Neuron (in vitro differentiated cells): ENCODE data around the gene CHMP4A.
A peak's percentile ranks its signal among the peaks of the same experiment; 100 is the strongest.
"Not testable (repeated sequence)": the region's sequence is repeated elsewhere in the genome, so short reads cannot be mapped to it uniquely, and the experiment has no call there.

Experiments
- H2AFZ ChIP-seq: one replicate; pipeline ENCODE4 v1.6.1; 2013; ENCODE audit warnings: low read depth, mild to moderate bottlenecking, inconsistent platforms, low read length, moderate library complexity
- H3K27me3 ChIP-seq: one replicate; pipeline ENCODE4 v1.6.1; 2013; ENCODE audit warnings: low read length; ENCODE audit not compliant: insufficient read depth
- H3K36me3 ChIP-seq: one replicate; pipeline ENCODE4 v1.6.1; 2013; ENCODE audit warnings: low read length; ENCODE audit not compliant: insufficient read depth
- H3K4me1 ChIP-seq: one replicate; pipeline ENCODE4 v1.6.1; 2013; ENCODE audit warnings: low read length; ENCODE audit not compliant: insufficient read depth
- H3K4me3 ChIP-seq: 2 replicates; pipeline ENCODE4 v1.5.1; 2013; ENCODE audit warnings: mild to moderate bottlenecking, low read length, moderate library complexity
- H3K9me3 ChIP-seq: one replicate; pipeline ENCODE4 v1.6.1; 2013; ENCODE audit warnings: low read length

CHMP4A gene

DNA sequence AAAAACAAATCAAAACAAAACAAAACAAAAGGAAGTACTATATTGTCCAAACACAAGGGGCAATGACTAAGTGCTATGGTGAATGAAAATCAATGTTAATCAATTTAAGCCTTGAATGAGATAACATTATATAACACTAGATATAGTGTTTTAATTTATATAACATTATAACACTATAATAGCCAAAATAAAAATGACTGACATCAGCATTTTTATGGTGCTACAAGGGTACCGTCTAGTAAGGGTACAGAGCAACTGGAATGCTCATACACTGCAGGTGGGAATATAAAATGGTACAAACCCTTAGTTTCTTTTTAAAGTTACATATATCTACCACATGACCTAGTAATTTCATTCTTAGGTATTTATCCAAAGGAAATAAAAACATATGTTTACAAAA is 13.2 kb upstream of the CHMP4A start:
- Histone ChIP-seq H3K27me3 (no peaks in the 10 kb centered on the region), H2AFZ (no peak overlapping the region), H3K9me3 (no peaks in the 10 kb centered on the region), H3K36me3 (peaks cover 10% of the 10 kb centered on the region), H3K4me1 (peaks cover 7% of the 10 kb centered on the region), H3K4me3 (no peak overlapping the region)

DNA sequence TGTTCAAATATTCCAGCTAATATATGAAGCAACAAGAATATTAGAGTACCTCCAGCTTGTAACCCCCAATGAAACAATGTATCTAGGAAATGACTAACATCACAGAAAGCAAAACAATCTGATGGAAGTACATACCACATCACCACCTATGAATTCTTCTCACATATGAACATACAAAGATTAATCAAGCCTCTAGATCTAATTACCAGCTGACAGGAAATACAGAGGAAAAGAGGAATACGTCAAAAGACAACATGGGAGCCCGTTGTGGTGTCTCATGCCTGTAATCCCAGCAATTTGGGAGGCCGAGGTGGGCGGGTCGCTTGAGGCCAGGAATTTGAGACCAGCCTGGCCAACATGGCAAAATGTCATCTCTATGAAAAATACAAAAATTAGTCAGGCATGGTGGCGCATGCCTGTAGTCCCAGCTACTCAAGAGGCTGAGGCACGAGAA is 11.4 kb upstream of the CHMP4A start:
- Histone ChIP-seq H3K27me3 (no peaks in the 10 kb centered on the region), H3K4me1 (no peaks in the 10 kb centered on the region), H3K4me3 (no peak overlapping the region), H2AFZ (no peak overlapping the region), H3K9me3 (no peaks in the 10 kb centered on the region), H3K36me3 (peaks cover 10% of the 10 kb centered on the region)

DNA sequence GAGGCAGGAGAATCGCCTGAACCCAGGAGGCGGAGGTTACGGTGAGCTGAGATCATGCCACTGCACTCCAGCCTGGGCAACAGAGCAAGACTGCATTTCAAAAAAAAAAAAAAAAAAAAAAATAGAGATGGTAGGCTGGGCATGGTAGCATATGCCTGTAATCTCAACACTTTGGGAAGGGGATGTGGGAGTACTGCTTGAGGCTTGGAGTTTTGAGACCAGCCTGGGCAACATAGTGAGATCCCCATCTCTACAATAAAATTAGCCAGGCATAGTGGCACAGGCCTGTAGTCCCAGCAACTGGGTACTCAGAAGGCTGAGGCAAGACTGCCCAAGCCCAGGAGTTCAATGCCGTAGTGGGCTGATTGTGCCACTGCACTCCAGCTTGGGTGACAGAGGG is 9.7 kb upstream of the CHMP4A start:
- not testable (repeated sequence) for H3K4me1 ChIP-seq, H2AFZ ChIP-seq, H3K36me3 ChIP-seq, H3K27me3 ChIP-seq, H3K4me3 ChIP-seq, H3K9me3 ChIP-seq

DNA sequence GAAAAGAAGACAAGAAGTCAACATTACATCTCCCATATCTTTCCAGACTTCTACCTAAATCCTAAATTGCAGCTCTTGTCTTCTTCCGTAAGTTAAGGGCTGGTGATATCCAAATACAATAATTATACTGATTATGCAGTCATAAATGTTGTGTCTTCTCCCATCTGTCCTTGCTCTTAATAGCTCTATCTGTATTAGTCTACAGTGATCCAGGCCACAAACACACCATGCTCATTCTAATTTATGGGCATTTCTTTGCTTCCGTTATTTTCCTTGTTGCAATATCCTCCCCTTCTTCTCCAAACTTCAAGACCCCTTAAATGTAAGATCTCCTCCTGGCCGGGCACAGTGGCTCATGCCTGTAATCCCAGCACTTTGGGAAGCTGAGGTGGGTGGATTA is 6.2 kb upstream of the CHMP4A start:
- peaks cover 5% of the 10 kb centered on the region for H3K4me1 ChIP-seq
- H3K9me3 ChIP-seq = no peaks in the 10 kb centered on the region
- H2AFZ ChIP-seq = no peak overlapping the region
- H3K27me3 ChIP-seq = no peaks in the 10 kb centered on the region
- no peak overlapping the region for H3K4me3 ChIP-seq
- peaks cover 7% of the 10 kb centered on the region for H3K36me3 ChIP-seq

DNA sequence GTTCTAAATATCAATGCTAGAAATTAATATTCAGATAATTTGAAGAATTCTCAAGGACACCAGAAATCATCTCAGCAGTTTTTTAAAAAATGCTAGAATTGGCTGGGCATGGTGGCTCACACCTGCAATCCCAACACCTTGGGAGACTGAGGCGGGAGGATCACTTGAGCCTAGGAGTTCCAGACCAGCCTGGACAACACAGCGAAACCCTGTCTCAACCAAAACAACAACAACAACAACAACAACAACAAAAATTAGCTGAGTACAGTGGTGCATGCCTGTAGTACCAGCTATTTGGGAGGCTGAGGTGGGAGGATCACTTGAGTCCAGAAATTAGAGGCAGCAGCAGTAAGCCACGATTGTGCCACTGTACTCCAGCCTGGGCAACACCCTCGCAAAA is 5.8 kb upstream of the CHMP4A start:
- Histone ChIP-seq H3K36me3 (peaks cover 7% of the 10 kb centered on the region), H2AFZ (no peak overlapping the region), H3K9me3 (no peaks in the 10 kb centered on the region), H3K27me3 (no peaks in the 10 kb centered on the region), H3K4me3 (no peak overlapping the region), H3K4me1 (peaks cover 9% of the 10 kb centered on the region)

DNA sequence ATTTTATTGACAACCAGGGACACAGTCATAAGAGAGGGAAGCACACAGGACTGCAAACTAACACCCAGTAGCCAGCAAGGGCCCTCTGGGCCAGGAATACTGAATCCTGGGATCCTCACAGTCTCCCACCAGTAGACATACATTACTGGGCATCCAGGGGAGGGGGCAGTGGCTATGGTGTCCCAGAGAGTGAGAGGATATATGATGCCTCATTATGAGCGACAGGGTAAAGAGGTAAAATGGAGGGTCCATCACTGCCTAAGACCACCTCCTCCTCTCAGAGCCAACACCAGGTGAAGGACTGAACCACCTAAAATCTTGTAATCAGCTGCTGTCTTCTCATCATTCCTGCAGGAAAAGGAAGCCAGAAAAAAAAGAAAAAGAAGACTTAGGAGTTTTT is 3.6 kb upstream of the CHMP4A start:
- H3K36me3 ChIP-seq, H3K9me3 ChIP-seq, H3K4me3 ChIP-seq, H2AFZ ChIP-seq, H3K27me3 ChIP-seq: not testable (repeated sequence)
- H3K4me1 ChIP-seq = peaks cover 20% of the 10 kb centered on the region

DNA sequence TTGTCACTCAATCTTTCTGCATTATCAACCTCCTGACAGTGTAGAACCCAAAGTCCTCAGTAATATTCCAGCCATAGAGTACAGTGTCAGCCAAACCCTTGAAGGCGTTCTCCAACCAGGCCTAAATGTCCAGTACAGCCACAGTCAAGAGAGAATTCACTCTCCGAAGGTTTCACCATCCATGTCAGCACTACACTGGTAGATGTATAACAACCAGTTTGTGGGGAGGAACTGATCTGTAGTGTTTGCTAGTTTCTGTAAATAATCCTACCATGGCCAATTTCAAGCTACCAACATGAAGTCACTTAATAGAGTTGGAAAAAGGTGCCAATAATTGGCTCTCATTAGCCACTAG is 3.0 kb upstream of the CHMP4A start:
- H3K4me3 ChIP-seq = peak overlapping the region; percentile 73
- no peaks in the 10 kb centered on the region for H3K27me3 ChIP-seq
- H2AFZ ChIP-seq = no peak overlapping the region
- peaks cover 12% of the 10 kb centered on the region for H3K36me3 ChIP-seq
- H3K4me1 ChIP-seq = peaks cover 20% of the 10 kb centered on the region
- H3K9me3 ChIP-seq = no peaks in the 10 kb centered on the region

DNA sequence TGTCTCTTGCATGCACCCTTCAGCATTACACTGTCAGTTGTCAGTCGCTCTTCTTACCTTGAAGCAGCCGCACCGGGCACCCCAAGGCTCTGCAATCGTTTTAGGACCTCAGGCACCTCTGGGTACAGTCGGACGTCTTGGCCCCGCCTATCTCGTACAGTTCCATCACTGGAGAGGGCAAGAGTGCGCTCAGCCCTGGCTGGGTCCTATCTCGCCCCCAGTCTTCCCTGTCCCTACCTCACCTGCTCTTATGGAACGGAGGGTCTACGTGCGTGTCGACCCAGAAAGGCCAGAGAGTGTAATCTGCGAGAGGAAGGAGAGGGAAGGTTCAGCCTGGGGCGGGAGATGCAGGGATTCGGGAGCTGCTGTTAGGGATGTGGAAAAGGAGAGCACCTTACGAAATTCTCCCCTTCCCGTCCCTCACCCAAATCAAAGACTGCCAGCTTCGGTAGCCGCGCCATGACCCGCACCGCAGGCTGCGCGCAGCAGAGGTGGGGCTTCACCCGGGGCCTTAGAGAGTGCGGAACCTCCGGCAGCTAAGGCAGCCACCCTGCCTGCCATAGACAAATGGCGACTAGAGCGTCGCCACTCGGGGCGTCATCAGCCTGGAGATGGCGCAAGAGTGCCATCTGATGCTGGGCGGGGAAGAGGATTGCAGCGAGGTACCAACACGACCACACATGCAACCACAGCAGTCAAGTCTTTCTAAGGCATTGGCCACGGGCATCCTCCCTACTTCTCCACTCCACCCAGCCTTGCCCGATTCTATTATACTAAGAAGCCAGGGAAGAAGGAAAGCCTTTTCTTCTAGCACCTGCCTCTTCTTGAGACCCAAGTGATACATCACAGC is 2.4 kb upstream of the CHMP4A start, which contains the start of gene MDP1:
Gene MDP1, minus strand, starts transcription at position 572 of the 850 bp plus-strand sequence. Its CDS starts 111 bp downstream, at position 461.
- Histone ChIP-seq H3K4me3 (peak within 1 kb of the TSS; percentile 73), H3K4me1 (peaks cover 20% of the 10 kb centered on the region), H3K36me3 (peaks cover 14% of the 10 kb centered on the region), H2AFZ (peak within 1 kb of the TSS; percentile 7), H3K27me3 (no peaks in the 10 kb centered on the region), H3K9me3 (no peaks in the 10 kb centered on the region)

DNA sequence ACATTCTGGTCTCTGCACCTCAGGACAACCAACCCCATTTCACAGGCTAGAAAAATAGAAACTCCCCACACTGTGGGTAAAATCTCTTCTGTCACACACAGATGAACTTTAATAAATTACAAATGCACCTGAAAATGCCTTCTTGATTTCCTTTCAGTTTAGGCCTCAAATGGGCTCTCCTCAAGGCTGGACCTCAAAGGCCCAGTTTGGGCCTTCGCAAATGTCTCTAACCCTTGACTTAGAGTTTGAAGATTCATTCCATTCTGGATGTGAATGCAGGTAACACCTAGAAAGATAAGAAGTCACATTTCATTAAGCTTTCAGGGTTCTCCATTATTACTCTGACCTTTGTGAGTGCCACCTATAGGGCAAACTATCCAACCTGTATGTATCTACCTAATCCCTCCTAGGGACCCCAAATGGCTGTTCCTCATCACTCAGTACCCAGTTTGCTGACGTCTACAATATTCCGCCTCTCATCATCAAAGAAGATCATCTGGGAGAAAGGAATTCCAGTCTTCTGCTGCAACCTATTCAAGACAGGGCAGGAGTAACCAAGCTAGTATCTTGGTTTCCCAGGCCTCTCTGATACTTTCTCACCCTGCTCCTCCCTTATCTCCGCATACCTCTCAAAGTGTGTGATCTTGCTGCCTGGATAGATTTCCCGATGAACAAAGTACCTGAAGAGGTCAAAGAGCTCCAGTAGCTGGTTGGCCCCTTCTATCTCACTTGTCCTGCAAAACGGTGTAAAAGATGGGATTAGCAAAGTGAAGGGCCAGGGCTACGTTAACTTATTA is 776 bp upstream of the CHMP4A start:
- Histone ChIP-seq H3K4me1 (peaks cover 20% of the 10 kb centered on the region), H3K9me3 (no peaks in the 10 kb centered on the region), H3K36me3 (peaks cover 30% of the 10 kb centered on the region), H2AFZ (no peak overlapping the region), H3K4me3 (peak overlapping the region; percentile 78), H3K27me3 (no peaks in the 10 kb centered on the region)

DNA sequence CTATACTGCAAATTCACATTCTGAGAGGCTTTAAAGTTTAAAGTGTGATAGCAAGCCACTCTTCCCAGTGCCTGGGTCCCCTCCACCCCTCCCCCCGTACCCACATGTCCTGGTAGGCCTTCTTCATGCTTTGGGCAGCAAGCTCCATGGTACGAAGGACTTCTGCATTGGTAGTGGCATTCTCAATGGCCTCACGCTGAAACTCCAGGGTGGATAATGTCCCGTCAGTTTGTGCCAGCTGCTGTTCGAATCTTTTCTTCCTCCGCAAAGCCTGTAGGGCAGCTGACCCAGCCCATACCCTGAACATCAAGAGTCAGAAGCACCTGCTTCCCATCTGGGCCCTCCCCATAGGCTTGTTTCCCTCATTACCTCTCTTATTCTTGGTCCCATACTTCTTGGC is 2.0 kb downstream of the CHMP4A start:
- H3K36me3 ChIP-seq = peaks cover 47% of the 10 kb centered on the region
- no peaks in the 10 kb centered on the region for H3K9me3 ChIP-seq
- no peak overlapping the region for H3K4me3 ChIP-seq
- no peak overlapping the region for H2AFZ ChIP-seq
- H3K4me1 ChIP-seq = peaks cover 18% of the 10 kb centered on the region
- no peaks in the 10 kb centered on the region for H3K27me3 ChIP-seq

DNA sequence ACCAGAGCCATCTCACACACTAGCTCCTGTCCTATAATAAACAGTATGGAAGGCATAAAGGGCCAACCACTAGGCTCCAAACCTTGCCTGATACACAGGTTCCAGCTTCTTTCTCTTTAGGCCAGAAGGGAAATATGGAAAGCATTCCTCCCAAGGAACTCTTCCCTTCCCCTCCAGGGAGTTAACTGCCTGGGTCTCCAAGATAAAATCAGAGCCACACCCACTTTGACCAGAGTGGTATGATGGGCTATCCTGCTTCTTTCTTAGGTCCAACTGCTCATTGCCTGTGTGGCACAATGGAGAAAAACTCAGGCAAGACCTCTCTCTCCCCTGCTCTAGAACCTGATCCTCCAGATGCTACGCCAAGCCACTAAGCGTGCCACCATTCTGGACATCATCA is 5.7 kb downstream of the CHMP4A start:
- no peak overlapping the region for H3K4me3 ChIP-seq
- no peaks in the 10 kb centered on the region for H3K27me3 ChIP-seq
- H3K36me3 ChIP-seq = peaks cover 70% of the 10 kb centered on the region
- H3K4me1 ChIP-seq = peaks cover 4% of the 10 kb centered on the region
- no peaks in the 10 kb centered on the region for H3K9me3 ChIP-seq
- H2AFZ ChIP-seq = no peak overlapping the region

DNA sequence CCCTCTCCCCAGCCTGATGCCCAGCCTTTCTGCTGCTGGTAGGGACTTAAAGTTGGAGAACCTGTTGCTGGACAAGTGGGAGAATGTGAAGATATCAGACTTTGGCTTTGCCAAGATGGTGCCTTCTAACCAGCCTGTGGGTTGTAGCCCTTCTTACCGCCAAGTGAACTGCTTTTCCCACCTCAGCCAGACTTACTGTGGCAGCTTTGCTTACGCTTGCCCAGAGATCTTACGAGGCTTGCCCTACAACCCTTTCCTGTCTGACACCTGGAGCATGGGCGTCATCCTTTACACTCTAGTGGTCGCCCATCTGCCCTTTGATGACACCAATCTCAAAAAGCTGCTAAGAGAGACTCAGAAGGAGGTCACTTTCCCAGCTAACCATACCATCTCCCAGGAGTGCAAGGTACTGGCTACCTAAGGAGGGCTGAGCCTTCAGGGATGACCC is 6.2 kb downstream of the CHMP4A start:
- no peaks in the 10 kb centered on the region for H3K4me1 ChIP-seq
- no peaks in the 10 kb centered on the region for H3K9me3 ChIP-seq
- peaks cover 70% of the 10 kb centered on the region for H3K36me3 ChIP-seq
- H3K27me3 ChIP-seq = no peaks in the 10 kb centered on the region
- H3K4me3 ChIP-seq = no peak overlapping the region
- no peak overlapping the region for H2AFZ ChIP-seq
